GM12878 (cell line): ENCODE results near the gene NDUFB7. TPM values are rescaled to one million over a fixed set of nuclear protein-coding genes. Genes with fewer than 3 reads are reported as not detected.

Experiments used
- ATAC-seq: fragments of 200-7000 bp; cut with Tn5 transposase; 3 replicates; pipeline ENCODE4 v1.9.1; 2020; ENCODE audit warnings: mild to moderate bottlenecking, moderate library complexity
- BruUV-seq: library from RNA; stranded (reverse); fragments of 400-500 nt; replicated peaks from 2 replicates; lab custom pipeline; 2021; lab: Mats Ljungman, UMichigan
- CTCF ChIA-PET: fragments of 300-600 bp; sonication (Branson Sonifier 250); formaldehyde crosslinking; extraction: SDS; loops from one replicate; lab custom pipeline; 2021; ENCODE audit warnings: inconsistent platforms; lab: Yijun Ruan, JAX
- POLR2A ChIA-PET: fragments of 350-600 bp; formaldehyde crosslinking; extraction: SDS; loops from one replicate; lab custom pipeline; 2021; ENCODE audit warnings: inconsistent platforms; lab: Charles Lee
- RAD21 ChIA-PET: fragments of 300-600 bp; sonication (Branson Sonifier 250); formaldehyde crosslinking; loops from one replicate; lab custom pipeline; 2023; ENCODE audit warnings: antibody characterized with exemption; ENCODE audit not compliant: unreplicated experiment; lab: Charles Lee
- SMC1A ChIA-PET: fragments of 300-600 bp; sonication (Branson Sonifier 250); formaldehyde crosslinking; loops from one replicate; lab custom pipeline; 2023; ENCODE audit not compliant: unreplicated experiment, uncharacterized antibody; lab: Charles Lee
- DNase-seq: peaks from one replicate; pipeline ENCODE4 v3.0.0-alpha.2; 2011; ENCODE audit warnings: low read depth, low spot score
- FAIRE-seq: peaks from 3 replicates; lab custom pipeline; 2011; peaks lifted over from hg19 to GRCh38; lab: Jason Lieb, UNC
- H2AFZ ChIP-seq: 2 replicates; pipeline ENCODE4 v1.6.0; 2011; ENCODE audit warnings: low read depth, low read length, control low read depth; ENCODE audit not compliant: control insufficient read depth
- H3K27ac ChIP-seq: 2 replicates; pipeline ENCODE4 v1.5.1; 2011; ENCODE audit warnings: control low read depth; ENCODE audit not compliant: control insufficient read depth, insufficient read depth
- H3K27me3 ChIP-seq, 2 experiments: replicated peaks in 1 of 2; 2 replicates each; pipeline versions ENCODE4 v1.6.0 to v1.6.1; 2011; ENCODE audit warnings: low read length in 1 of 2; ENCODE audit not compliant: control insufficient read depth in 2 of 2, insufficient read depth in 2 of 2
- H3K36me3 ChIP-seq, 2 experiments: 2 replicates each; pipeline ENCODE4 v1.5.1; 2011; ENCODE audit warnings: low read length in 1 of 2; ENCODE audit not compliant: control insufficient read depth in 2 of 2, insufficient read depth in 2 of 2
- H3K4me1 ChIP-seq: 2 replicates; pipeline ENCODE4 v1.6.1; 2011; ENCODE audit warnings: mild to moderate bottlenecking, low read length, moderate library complexity, mixed read lengths; ENCODE audit not compliant: control insufficient read depth, insufficient read depth
- H3K4me2 ChIP-seq: 2 replicates; pipeline ENCODE4 v1.6.0; 2011; ENCODE audit warnings: control low read depth; ENCODE audit not compliant: control insufficient read depth, insufficient read depth
- H3K4me3 ChIP-seq: fragments of 200-600 bp; sonication (generic); 2 replicates; pipeline ENCODE4 v1.5.1; 2016
- H3K79me2 ChIP-seq: 2 replicates; pipeline ENCODE4 v1.6.0; 2011; ENCODE audit warnings: low read length; ENCODE audit not compliant: control insufficient read depth, insufficient read depth
- H3K9ac ChIP-seq: 2 replicates; pipeline ENCODE4 v1.8.0; 2011; ENCODE audit warnings: low read length, control low read depth, mixed read lengths; ENCODE audit not compliant: control insufficient read depth, insufficient read depth
- H3K9me3 ChIP-seq: replicated peaks from 3 replicates; pipeline ENCODE4 v1.5.1; 2011; ENCODE audit warnings: mild to moderate bottlenecking, low read length; ENCODE audit not compliant: control insufficient read depth, insufficient read depth
- H4K20me1 ChIP-seq: 2 replicates; pipeline ENCODE4 v1.6.0; 2011; ENCODE audit not compliant: control insufficient read depth, insufficient read depth
- ATF7 ChIP-seq: fragments of 450-650 bp; IDR thresholded peaks from 2 replicates; pipeline ENCODE4 v1.6.1; 2016; ENCODE audit warnings: low read depth, mild to moderate bottlenecking
- BHLHE40 ChIP-seq, 2 experiments: fragments of 450-650 bp in 1 of 2; IDR thresholded peaks; 2 replicates each; pipeline ENCODE4 v1.6.1; 2011 to 2017; ENCODE audit warnings: low read depth in 2 of 2, borderline replicate concordance in 1 of 2, improper control_type of control experiment in 1 of 2, low read length in 1 of 2, mild to moderate bottlenecking in 1 of 2
- BRCA1 ChIP-seq: IDR thresholded peaks from 2 replicates; pipeline ENCODE4 v1.6.1; 2011; ENCODE audit warnings: low read depth, low read length, improper control_type of control experiment
- CEBPZ ChIP-seq: fragments of 150-350 bp; IDR thresholded peaks from 2 replicates; pipeline ENCODE4 v1.6.1; 2016; ENCODE audit warnings: low read depth, low read length
- CREM ChIP-seq: IDR thresholded peaks from 2 replicates; pipeline ENCODE4 v1.6.1; 2014; ENCODE audit warnings: antibody characterized with exemption, low read depth
- E2F4 ChIP-seq: IDR thresholded peaks from 2 replicates; pipeline ENCODE4 v1.6.1; 2012; ENCODE audit warnings: low read depth, low read length, improper control_type of control experiment
- FOXM1 ChIP-seq: IDR thresholded peaks from 2 replicates; pipeline ENCODE4 v1.6.1; 2012; ENCODE audit warnings: low read depth, mild to moderate bottlenecking, inconsistent platforms, low read length, moderate library complexity
- MTA3 ChIP-seq: IDR thresholded peaks from 2 replicates; pipeline ENCODE4 v1.6.1; 2012; ENCODE audit warnings: low read length, inconsistent platforms, borderline replicate concordance
- NFYB ChIP-seq: IDR thresholded peaks from 2 replicates; pipeline ENCODE4 v1.6.1; 2011; ENCODE audit warnings: low read depth, mild to moderate bottlenecking, low read length, improper control_type of control experiment, moderate library complexity; ENCODE audit not compliant: insufficient read depth
- NR2F1 ChIP-seq: fragments of 450-650 bp; conservative IDR thresholded peaks from 2 replicates; pipeline ENCODE4 v1.6.1; 2017; ENCODE audit warnings: mild to moderate bottlenecking
- PAX5 ChIP-seq: IDR thresholded peaks from 2 replicates; pipeline ENCODE4 v1.6.1; 2011; ENCODE audit warnings: low read depth, low read length, borderline replicate concordance
- RBBP5 ChIP-seq: fragments of 200-600 bp; sonication (generic); conservative IDR thresholded peaks from 2 replicates; pipeline ENCODE4 v1.6.1; 2016
- SMC3 ChIP-seq: IDR thresholded peaks from 2 replicates; pipeline ENCODE4 v1.6.1; 2011; ENCODE audit warnings: low read length, improper control_type of control experiment, borderline replicate concordance
- TCF3 ChIP-seq: IDR thresholded peaks from 2 replicates; pipeline ENCODE4 v1.6.1; 2012; ENCODE audit warnings: low read depth, mild to moderate bottlenecking, low read length, borderline replicate concordance; ENCODE audit not compliant: insufficient read depth
- ZBTB40 ChIP-seq: fragments of 450-650 bp; IDR thresholded peaks from 2 replicates; pipeline ENCODE4 v1.6.1; 2016; ENCODE audit warnings: mild to moderate bottlenecking, moderate library complexity, borderline replicate concordance
- WGBS: methylation state at CpG from one replicate; pipeline ENCODE4 v1.1.6; 2016; ENCODE audit warnings: low lambda C conversion rate; ENCODE audit not compliant: insufficient replicate concordance, insufficient coverage; ENCODE audit errors: missing lambda C conversion rate; 5-methylcytosine and 5-hydroxymethylcytosine counted together
- in situ Hi-C: fragments of 300-500 bp; cut with MboI; formaldehyde crosslinking; loops from 9 replicates; pipeline ENCODE4 v1.14.3; 2018; ENCODE audit warnings: mixed read lengths
- intact Hi-C: fragments of 100-400 bp; cut with micrococcal nuclease; formaldehyde crosslinking; loops from one replicate; pipeline ENCODE4 v1.14.2; 2022; ENCODE audit not compliant: unreplicated experiment
- polyA plus RNA-seq, 11 experiments: library from polyadenylated mRNA; depleted of rRNA in 4 of 11; unstranded in 6 of 11; stranded (reverse) in 5 of 11; fragments of >200 nt; fragmentation: Nextera tagmentation in 4 of 11; fragmentation: Illumina TruSeq in 1 of 11; extraction: Ambion mirVana in 4 of 11; extraction: Trizol in 1 of 11; gene quantifications; 1 replicate in 1 of 11; 2 replicates in 10 of 11; pipeline versions ENCODE4 v1.2.1 to v1.2.3, GENCODE V29; 2011 to 2016; ENCODE audit warnings: inconsistent platforms in 2 of 11, missing spikeins in 2 of 11, low read depth in 1 of 11
- total RNA-seq, 4 experiments: library from RNA; depleted of rRNA in 3 of 4; stranded (reverse); fragments of >200 nt in 3 of 4; fragmentation: Illumina TruSeq in 1 of 4; extraction: Trizol in 1 of 4; gene quantifications; 2 replicates each; pipeline versions ENCODE4 v1.2.1 to v1.2.3, GENCODE V29; 2013 to 2021

Gene NDUFB7
- total and polyA plus RNA-seq, 10 of the 15 experiments (the other 5 are each of a cell fraction or from before 2014, with no cell fraction given) = 14.6 to 480 (median 182) TPM

- intact Hi-C loops = loop anchor here (2.0 kb wide), 1 partner anchor 21 kb away; the partner anchor contains the start of gene CLEC17A
- peaks cover 7% of the 10 kb centered on the region; the same call in 2 of the 3 replicates for H3K9me3 ChIP-seq
- peak; percentile 89 for FAIRE-seq
- peaks cover 9 to 27% of the 10 kb centered on the region in 2 experiments for H3K36me3 ChIP-seq
- peak; percentile 97 for ATAC-seq
- H3K4me3 ChIP-seq = 0 out of 2 replicates have a peak overlapping the region, but pooled peaks have one; percentile 17
- RAD21 ChIA-PET = interaction anchor here (1.4 to 6.0 kb wide), 7 partner anchors 9 to 85 kb away, joined by 6 to 38 read pairs (median 10); partner anchors contain the start of gene ZNF333
- SMC1A ChIA-PET = interaction anchor here (0.7 to 5.0 kb wide), 9 partner anchors 10 to 86 kb away, joined by 3 to 63 read pairs (median 7); partner anchors contain the start of genes NDUFB7 and ZNF333
- no peak overlapping the region for H2AFZ ChIP-seq
- peak overlapping the region; percentile 60 for H3K9ac ChIP-seq
- POLR2A ChIA-PET = interaction anchor here (1.1 to 2.5 kb wide), 7 partner anchors 9 to 86 kb away, joined by 4 to 11 read pairs (median 5); partner anchors contain the start of gene ZNF333
- BruUV-seq = no TSS peak
- WGBS = 0% methylated on average over 2 of the region's 2 CpGs
- no peaks in the 10 kb centered on the region for H3K79me2 ChIP-seq
- H3K4me2 ChIP-seq = peak overlapping the region; percentile 79
- peaks cover 36% of the 10 kb centered on the region for H3K4me1 ChIP-seq
- CTCF ChIA-PET = interaction anchor here (0.6 to 5.6 kb wide), 9 partner anchors 8 to 83 kb away, joined by 3 to 39 read pairs (median 5); partner anchors contain the start of gene NDUFB7
- in situ Hi-C loops = no loop called here
- H3K27me3 ChIP-seq = no peaks in the 10 kb centered on the region
- H4K20me1 ChIP-seq = no peaks in the 10 kb centered on the region
- peak; percentile 84 for DNase-seq
- H3K27ac ChIP-seq = peak overlapping the region; percentile 89
- no peak for TF ChIP-seq E2F4
- TF ChIP-seq NFYB = no peak
- TF ChIP-seq RBBP5 = no peak
- peak; percentile 57 for TF ChIP-seq ATF7
- no peak for TF ChIP-seq ZBTB40
- TF ChIP-seq TCF3 = no peak
- TF ChIP-seq CREM = peak; percentile 35; the same call in 1 of the 2 replicates
- peak; percentile 67 for TF ChIP-seq NR2F1
- TF ChIP-seq BHLHE40 (IDR thresholded peaks at IDR 0.05; ENCODE audit: borderline replicate concordance in 1 of 2, low read depth in 2 of 2, low read length in 1 of 2) = peak; percentile 22 to 53; a peak in 2 of 4 replicates
- peak; percentile 33; the same call in 1 of the 2 replicates for TF ChIP-seq SMC3
- TF ChIP-seq BRCA1 = no peak
- peak; percentile 49; the same call in 1 of the 2 replicates for TF ChIP-seq FOXM1
- peak; percentile 98 for TF ChIP-seq PAX5
- TF ChIP-seq MTA3 = peak; percentile 63; the same call in 1 of the 2 replicates
- TF ChIP-seq CEBPZ = no peak
Measured at GRCh38 chr19:14603990-14604387, 32.1 kb upstream of the NDUFB7 start.
